Left ventricle myocardium inferior (tissue), 1 donor: ENCODE data around the gene AANAT. TPM values are rescaled to one million over a fixed set of nuclear protein-coding genes. Genes with fewer than 3 reads are reported as not detected.

Experiments
- DNase-seq: peaks from one replicate; pipeline ENCODE4 v3.0.0-alpha.2; 2020
- H3K27ac ChIP-seq: fragments of 200-600 bp; replicated peaks from 2 replicates; pipeline ENCODE4 v1.8.0; 2021
- H3K27me3 ChIP-seq: fragments of 200-600 bp; 2 replicates; pipeline ENCODE4 v1.8.0; 2021; ENCODE audit warnings: low read depth
- H3K36me3 ChIP-seq: fragments of 200-600 bp; 2 replicates; pipeline ENCODE4 v1.8.0; 2021
- H3K4me1 ChIP-seq: fragments of 200-600 bp; 2 replicates; pipeline ENCODE4 v1.8.0; 2021
- H3K4me3 ChIP-seq: fragments of 200-600 bp; 2 replicates; pipeline ENCODE4 v1.8.0; 2021; ENCODE audit warnings: mild to moderate bottlenecking, moderate library complexity
- H3K9me3 ChIP-seq: fragments of 200-600 bp; replicated peaks from 2 replicates; pipeline ENCODE4 v1.8.0; 2021
- intact Hi-C: fragments of 100-400 bp; cut with micrococcal nuclease; formaldehyde crosslinking; loops from one replicate; pipeline ENCODE4 v1.11.0; 2022
- total RNA-seq: library from RNA; stranded (reverse); fragmentation: NEBNext Ultra II Directional; extraction: Animal tissue kit (Norgen Biotek cat#: 25700); gene quantifications from one replicate; pipeline ENCODE4 v1.2.1, GENCODE V29; 2021
- TF ChIP-seq, protein P1 (sequence below): fragments of 200-600 bp; IDR thresholded peaks from 2 replicates; pipeline ENCODE4 v1.8.0; 2021; ENCODE audit warnings: antibody characterized with exemption, mild to moderate bottlenecking, borderline replicate concordance
- donor health status: DM: no; HTN: yes; CAD: no; lungs with severe emphysema.

Gene AANAT
- total RNA-seq, 1 donor from 2014 or later: not detected

DNA sequence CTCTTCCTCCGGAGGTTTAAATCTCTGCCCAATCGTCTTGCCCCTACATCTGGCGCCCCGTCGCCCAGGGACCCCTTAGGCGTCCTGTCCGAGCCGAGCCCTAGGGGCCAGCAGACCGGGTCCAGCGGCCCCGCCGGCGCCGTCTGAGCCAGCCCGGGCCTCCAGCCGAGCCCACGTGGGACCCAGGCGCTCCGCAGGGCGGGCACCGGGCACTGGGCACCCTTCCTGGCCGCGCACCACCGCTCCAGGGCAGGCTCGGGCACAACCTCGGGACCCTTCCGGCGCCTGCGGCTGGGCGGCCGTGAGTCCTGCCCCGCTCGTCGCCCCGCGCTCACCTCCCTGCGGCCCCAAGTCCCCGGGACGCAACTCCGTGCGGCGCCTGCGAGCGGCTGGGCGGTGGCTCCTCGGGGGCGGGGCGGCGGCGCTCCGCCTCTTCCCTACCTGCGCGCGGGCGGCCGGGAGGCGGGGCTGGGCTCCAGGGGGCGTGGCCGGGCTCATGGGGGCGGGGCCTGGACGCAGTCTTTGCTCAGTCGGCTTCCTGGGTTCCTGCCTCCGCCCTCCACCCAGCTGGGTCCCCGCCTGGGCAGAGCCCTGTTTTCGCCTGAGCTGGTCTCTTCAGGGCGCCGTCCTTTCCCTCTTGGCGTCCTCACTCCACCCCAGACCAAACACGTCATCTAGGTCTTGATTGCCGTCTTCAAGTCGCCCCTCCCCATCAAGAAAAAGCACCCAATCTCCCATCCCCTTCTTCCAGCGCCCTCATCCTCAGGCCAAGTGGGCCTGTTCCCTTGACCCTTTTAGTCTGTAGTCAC lies 33.8 kb downstream of the AANAT start, which contains the start of gene RHBDF2:
Gene RHBDF2, minus strand, starts transcription at position 406 of the 809 bp plus-strand sequence. CDS start 19,899 bp downstream, outside the sequence.
- Histone ChIP-seq H3K4me1 (peaks cover 61% of the 10 kb centered on the region), H3K27ac (peak within 1 kb of the TSS; percentile 97)

DNA sequence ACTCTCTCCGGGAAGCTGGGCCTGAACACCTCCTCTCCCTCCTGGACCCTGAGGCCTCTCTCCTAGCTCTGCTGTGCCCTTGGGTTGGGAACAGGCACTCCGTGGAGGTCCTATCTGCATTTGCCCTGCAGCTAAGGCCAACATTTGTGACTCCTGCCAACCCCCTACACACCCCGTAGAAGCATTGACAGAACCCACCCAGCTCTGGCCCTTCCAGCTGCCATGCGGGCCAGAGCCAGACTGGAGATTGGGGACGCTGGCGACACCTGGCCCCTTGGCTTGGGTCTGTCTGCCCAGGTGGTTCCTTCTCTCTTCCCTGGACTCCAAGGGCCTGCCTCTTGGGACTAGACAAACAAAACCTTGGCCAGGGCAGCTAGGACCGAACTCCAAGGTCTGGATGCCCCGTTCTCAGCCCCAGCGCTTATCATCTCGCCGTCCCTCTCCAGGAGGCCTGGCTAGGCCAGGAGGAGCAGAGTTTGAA lies 34.5 kb downstream of the AANAT start:
- peaks cover 3% of the 10 kb centered on the region for H3K27me3 ChIP-seq

More for the DNA sequence above, 33.8 kb downstream of the AANAT start, which contains the start of gene RHBDF2:
- Histone ChIP-seq H3K36me3 (no peaks in the 10 kb centered on the region), H3K27me3 (no peaks in the 10 kb centered on the region), H3K4me3 (peak within 1 kb of the TSS; percentile 76), H3K9me3 (no peaks in the 10 kb centered on the region)
- TF ChIP-seq, protein P1, sequence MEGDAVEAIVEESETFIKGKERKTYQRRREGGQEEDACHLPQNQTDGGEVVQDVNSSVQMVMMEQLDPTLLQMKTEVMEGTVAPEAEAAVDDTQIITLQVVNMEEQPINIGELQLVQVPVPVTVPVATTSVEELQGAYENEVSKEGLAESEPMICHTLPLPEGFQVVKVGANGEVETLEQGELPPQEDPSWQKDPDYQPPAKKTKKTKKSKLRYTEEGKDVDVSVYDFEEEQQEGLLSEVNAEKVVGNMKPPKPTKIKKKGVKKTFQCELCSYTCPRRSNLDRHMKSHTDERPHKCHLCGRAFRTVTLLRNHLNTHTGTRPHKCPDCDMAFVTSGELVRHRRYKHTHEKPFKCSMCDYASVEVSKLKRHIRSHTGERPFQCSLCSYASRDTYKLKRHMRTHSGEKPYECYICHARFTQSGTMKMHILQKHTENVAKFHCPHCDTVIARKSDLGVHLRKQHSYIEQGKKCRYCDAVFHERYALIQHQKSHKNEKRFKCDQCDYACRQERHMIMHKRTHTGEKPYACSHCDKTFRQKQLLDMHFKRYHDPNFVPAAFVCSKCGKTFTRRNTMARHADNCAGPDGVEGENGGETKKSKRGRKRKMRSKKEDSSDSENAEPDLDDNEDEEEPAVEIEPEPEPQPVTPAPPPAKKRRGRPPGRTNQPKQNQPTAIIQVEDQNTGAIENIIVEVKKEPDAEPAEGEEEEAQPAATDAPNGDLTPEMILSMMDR: no peak
- DNase-seq: peak; percentile 92
- intact Hi-C loops: no loop called here

DNA sequence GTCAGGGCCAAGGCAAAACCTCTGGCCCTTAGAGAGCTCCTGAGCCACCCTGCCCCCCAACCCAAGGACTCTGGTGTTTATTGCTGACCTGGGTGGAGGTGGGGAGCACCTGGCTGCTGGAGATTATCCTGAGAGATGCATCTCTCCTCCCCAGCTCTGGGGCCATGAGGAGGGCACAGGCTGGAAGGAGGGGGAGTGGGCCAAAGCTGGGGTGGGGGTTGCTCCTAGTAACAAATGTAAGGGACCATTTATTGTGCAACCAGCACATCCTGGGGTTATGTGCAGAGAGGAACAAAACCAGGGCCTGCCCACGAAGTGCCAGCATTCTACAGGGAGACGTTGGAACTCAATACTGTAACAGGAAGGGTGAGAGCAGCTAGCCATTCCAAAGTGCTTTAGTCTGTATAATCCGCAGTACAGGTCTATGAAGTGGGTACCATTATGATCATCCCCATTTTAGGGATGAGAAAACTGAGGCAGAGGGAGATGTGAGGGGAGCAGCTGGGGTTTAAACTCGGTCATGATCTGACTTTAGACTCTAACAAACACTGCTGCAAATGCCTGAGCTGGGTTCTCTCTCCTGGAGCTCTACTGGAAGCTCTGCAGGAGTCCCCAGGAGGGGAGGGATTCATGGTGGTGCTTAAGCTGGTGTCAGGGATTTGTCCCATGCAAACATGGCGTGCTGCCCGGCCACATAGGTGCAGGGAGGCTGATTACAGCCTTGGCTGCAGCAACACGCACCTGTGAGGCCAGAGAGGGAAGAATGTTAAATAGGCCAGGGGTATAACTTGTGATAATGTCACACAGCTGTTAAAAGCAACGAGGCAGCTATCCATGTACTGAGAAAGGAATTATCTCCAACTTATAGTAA lies 35.2 kb downstream of the AANAT start:
- no peak overlapping the region for H3K27ac ChIP-seq
- no peak overlapping the region for H3K4me3 ChIP-seq
- intact Hi-C loops: no loop called here
- no peaks in the 10 kb centered on the region for H3K36me3 ChIP-seq
- H3K27me3 ChIP-seq: peaks cover 10% of the 10 kb centered on the region
- TF ChIP-seq, protein P1: no peak
- DNase-seq: no peak
- H3K9me3 ChIP-seq: no peaks in the 10 kb centered on the region
- peaks cover 53% of the 10 kb centered on the region for H3K4me1 ChIP-seq

More for the DNA sequence above, 34.5 kb downstream of the AANAT start:
- H3K4me3 ChIP-seq: peak overlapping the region; percentile 76
- H3K4me1 ChIP-seq: peaks cover 60% of the 10 kb centered on the region
- no peak for DNase-seq
- TF ChIP-seq, protein P1: no peak
- no peaks in the 10 kb centered on the region for H3K36me3 ChIP-seq
- intact Hi-C loops: no loop called here
- no peaks in the 10 kb centered on the region for H3K9me3 ChIP-seq
- H3K27ac ChIP-seq: peak overlapping the region; percentile 97

DNA sequence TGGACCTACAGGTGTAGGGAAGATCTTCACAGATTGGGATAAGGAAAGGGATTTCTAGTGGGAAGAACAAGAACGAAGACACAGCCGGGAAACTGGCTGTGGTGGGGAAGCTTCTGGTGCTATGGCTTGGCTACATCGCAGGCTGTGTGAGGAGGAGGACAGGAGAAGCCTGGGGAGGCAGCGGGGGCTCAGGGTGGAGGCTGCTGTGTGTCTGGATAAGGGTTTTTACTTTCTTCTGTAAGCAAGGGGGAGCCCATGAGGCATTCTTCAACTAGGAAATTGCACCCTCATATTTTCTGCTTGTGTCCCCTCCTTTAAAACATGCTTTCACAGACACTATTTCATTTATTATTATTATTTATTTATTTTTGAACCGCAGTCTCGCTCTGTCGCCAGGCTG lies 36.7 kb downstream of the AANAT start:
- DNase-seq: no peak
- peaks cover 37% of the 10 kb centered on the region for H3K4me1 ChIP-seq
- H3K27me3 ChIP-seq: peaks cover 15% of the 10 kb centered on the region
- TF ChIP-seq, protein P1: no peak
- H3K9me3 ChIP-seq: no peaks in the 10 kb centered on the region
- no peak overlapping the region for H3K27ac ChIP-seq
- no peaks in the 10 kb centered on the region for H3K36me3 ChIP-seq
- no peak overlapping the region for H3K4me3 ChIP-seq
- intact Hi-C loops: no loop called here
